HG03558 (cell line): ENCODE data around the gene BCDIN3D.

Source experiments
- ATAC-seq: cut with Tn5 transposase; IDR thresholded peaks from one replicate; pipeline ENCODE4 v1.9.1; 2021; ENCODE audit warnings: moderate number of reproducible peaks; ENCODE audit not compliant: unreplicated experiment; ENCODE audit errors: extremely low read depth

Gene BCDIN3D

DNA sequence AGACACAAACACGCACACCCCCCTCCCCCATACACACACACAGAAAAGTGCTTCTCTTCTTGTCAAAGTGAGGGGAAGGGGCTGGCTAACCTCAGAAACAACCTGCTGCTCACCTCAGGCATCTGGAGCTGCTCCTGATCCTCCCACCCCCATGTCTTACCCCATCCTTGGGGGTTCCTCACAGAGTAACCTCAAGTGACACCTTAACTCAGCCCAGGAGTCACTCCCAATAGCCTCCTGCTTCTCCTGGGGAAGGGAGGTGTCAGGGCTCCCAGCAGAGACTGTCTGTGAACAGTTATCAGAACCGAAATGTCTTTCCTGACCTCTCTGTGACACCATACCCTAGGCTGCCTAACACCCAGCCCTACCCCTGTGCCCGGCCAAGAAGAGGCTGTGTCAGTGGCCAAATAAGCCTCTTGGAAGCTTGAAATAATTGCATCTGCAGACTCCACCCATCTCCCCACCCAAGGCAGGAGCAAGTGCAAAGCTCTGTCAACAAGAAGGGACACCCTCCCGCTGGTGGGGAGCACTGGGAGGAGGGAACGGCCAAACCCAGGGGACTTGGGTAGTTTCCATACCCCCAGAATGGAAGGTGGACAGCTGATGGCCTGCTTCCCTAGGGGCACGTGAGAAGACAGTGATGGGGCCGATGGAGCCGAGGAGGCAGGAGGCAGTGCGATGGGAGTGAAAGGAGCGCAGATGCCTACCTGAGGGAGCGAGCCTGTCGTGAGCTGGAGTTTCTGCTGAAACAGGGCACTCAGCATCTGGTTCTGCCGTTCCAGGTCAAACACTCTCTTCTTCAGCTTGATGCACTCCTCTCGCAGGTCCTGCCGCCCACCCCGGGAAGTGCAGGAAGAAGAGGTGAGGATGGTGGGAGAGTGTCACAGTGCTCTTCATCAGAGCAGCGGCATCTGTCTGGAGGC is 41.5 kb downstream of the BCDIN3D start:
- no peak for ATAC-seq

DNA sequence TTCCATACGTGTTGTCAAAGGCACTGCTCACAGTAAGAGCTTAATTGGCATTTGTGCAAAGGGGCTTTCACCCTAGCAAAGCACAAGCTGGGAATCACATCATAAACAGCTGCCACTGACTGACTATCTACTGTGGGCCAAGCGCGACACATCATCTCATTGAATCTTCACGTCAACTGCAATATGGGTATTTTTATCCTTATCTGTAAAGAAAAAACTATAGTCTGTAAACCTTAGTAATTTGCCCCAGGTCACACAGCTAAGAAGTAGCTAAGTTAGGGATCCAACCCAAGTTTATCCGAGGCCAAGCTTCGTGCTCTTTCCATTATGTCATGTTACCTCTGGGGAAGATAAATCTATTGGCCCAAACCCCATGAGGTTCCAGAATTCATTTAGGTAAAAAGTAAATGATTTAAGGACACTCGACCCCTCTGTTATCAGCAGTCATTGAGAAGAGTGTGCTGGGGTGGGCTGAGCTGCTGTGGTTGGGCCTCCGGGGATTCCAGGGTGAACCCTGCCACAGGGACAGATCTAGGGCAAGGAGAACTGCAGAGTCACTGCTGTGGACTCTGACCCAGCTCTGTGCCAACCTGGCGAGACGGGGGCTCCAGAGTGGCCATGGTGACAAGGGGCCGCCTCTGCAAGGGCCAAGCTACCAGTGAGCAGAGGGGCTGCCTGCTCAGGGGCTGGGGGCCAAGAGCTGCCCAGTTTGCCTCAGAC is 42.3 kb downstream of the BCDIN3D start:
- ATAC-seq = no peak

DNA sequence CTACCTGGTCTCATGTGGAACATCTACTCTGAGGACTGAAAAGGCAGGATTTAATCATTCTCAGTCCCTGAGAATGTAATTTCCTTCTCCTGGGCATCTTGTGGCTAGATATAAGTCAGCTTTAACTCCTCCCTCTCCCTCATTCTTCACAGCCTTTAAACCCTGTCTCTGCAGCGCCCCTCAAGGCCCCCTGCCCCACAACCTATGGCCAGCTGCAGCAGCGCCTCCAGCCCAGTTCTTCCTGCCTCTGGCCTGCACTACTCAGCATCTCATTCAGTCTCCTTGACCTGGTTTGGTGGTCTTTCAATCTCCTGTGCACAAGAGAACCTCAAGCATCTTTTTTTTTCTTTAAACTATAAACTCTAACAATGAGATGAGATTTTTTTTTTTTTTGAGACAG is 44.0 kb downstream of the BCDIN3D start:
- no peak for ATAC-seq

DNA sequence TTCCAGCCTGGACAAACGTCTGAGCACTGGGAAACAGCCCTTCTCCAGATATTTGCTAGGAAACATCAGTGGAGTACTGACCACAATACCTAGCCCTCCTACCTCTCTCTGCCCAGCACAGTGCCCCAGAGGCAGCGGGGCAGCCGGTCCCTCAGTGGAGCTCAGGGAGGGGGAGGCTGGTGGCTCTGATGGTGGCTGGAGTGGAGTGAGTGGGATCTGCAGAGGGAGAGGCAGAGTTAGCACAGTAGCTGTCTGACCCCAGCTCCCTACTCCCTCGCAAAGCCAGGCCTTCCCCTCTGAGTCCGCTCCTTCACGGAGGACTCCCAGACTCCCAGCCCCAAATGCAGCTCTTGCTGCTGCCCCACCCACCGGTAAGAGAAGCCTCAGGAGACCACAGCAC is 44.7 kb downstream of the BCDIN3D start:
- ATAC-seq = no peak

DNA sequence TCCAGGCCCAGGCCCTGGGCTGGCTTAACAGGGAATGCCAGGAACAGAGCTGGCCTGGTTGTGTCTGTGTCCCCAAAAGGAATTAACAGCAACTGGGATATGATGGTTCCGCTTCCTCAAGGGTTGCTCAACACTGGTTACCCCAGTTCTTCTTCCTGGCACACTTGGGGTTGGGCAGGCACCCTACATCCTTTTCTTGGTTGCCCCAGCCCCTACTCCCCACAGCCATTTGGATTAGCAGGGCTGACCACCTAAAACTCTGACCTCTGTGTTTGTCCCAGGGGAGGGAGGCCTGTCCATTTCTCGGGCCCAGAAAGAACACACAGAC is 45.5 kb downstream of the BCDIN3D start:
- ATAC-seq = no peak

- no peak for ATAC-seq
Observed at GRCh38 chr12:49796606-49797448, 46.1 kb downstream of the BCDIN3D start.

DNA sequence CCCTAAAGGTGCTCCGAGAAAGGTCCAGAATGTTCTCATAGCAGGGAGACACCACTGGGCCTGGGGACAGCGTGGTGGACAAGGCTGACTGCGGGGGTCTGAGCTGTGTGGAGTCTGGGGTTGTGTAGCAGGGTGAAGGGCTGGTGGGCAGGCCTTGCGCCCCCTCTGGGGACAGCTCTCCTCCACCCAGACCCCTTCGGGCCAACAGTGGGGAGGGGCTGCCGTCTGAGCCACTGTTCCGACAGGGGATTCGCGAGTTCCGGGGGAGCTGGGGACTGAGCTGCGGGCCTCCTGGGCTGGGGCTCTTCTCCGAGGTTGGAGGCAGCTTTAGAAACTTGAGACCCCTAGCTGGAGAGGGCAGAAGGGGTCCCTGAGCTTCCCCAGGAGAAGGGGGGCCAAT is 46.8 kb downstream of the BCDIN3D start:
- ATAC-seq = no peak

DNA sequence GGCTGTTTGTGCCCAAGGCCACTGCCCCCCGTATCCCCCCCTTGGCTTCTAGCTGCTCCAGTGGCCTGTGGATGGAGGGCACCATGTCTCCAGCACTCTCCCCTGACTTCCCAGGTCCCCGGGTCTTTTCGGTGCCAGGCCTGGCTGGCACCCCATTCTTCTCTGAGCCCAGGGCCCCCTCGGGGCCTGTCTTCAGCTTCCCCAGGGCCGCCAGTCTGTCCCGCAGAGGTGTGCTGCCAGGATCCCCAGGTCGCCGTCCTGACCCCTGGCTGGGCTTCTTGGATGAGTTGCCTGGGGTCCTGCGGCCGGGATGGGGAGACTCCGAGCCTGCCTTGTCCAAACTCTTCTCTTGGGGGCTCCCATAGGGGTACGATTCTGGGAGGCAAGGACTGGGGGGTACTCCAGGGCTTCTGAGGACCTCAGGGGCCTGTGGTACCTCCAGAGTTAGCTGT is 47.2 kb downstream of the BCDIN3D start:
- ATAC-seq = no peak

DNA sequence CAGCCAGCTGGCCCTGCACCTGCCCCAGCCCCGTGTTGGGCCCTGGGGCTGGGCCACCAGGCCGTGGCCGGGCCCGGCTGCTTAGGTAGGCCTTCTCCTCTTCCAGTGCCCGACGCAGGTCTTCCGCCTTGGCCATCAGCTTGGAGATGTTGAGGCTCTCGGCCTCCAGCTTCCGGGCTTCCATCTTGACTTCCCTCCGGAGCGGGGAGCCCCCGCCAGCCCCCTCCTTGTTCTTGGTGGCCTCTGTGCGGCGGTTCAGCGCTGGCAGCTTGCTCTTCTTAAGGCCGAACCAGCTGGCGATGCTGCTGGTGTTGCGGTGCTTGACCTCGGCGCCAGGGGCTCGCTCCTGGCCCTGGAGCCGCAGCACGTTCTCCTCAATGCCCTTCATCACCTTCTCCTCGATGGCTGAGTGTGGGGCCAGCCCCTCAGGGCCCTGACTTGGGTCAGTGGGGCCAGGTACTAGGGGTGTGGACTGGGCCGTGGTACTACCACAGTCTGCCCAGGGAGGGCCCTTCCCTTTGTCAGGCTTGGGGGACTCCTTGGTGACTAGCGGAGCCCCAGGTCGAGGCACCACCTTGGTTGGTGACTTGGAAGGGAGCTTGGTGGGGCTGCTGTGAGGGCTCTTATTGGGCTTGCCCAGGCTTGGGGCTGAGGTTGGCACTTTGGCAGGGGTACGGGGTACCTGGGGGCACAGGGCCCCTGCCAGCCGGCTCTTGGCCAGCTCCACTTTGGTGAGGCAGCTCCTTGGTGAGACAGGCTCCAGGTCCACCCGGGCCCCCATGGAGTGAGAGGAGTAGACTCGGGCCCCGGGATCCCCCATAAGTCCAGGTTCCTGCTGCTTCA is 47.9 kb downstream of the BCDIN3D start:
- no peak for ATAC-seq

- ATAC-seq = no peak
Observed at GRCh38 chr12:49794021-49794420, 48.9 kb downstream of the BCDIN3D start.

DNA sequence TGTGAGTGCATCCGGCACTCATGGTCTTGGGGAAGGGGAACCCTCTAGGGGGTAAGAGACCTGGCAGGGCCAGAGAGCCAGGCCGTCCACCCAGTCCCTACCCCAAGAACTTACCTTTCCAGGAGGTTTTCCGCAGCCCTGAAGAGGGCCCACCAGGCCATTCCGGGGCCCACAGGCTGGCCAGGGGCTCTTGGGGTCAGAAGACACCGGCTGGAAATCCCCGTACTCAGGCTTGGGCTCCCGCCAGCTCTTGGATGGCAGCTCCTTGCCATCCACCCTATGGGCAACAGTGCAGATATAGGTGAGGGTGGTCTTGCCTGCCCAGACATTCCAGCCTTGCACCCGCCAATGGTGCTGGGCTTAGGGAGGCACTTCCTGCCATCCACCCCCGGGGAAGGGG is 49.3 kb downstream of the BCDIN3D start:
- no peak for ATAC-seq

- no peak for ATAC-seq
Observed at GRCh38 chr12:49792976-49793580, 49.8 kb downstream of the BCDIN3D start.

DNA sequence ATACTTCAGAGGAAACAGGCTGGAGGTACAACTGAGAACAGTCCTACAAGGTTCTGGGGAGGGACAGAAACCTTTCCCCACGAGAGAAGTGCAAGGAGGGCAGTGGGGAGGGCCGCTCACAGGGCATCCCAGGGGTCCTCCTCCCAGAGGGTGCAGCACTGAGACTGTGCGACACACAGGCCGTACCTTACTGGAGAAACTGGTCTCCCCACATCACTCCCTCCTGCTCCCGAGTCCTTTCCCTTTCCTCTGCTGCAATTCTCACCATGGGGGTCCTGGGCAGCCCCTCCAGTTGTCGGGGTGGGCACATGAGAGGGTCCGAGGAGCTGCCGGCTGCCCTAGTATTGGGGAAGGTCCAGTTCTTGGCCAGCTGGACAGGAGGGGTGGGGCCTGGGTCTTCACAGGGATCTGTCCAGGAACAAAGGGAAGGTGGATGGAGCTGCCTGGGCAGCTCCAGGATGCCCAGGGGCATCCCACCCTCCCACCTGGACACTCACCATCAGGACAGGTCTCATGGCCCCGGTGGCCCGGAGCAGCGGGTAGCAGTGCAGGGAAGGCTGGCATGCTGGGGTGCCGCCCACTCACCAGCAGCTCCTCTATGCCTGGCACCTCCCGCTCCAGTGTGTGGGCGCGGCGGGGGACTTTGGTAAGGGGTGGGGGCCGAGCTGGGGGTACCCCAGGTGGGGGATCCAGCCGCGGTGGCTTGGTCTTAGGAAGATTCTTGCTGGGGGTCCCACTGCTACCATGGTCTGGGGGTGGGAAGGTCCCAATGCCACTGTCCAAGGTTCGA is 50.5 kb downstream of the BCDIN3D start:
- ATAC-seq = no peak

- no peak for ATAC-seq
Observed at GRCh38 chr12:49791700-49792099, 51.2 kb downstream of the BCDIN3D start.

DNA sequence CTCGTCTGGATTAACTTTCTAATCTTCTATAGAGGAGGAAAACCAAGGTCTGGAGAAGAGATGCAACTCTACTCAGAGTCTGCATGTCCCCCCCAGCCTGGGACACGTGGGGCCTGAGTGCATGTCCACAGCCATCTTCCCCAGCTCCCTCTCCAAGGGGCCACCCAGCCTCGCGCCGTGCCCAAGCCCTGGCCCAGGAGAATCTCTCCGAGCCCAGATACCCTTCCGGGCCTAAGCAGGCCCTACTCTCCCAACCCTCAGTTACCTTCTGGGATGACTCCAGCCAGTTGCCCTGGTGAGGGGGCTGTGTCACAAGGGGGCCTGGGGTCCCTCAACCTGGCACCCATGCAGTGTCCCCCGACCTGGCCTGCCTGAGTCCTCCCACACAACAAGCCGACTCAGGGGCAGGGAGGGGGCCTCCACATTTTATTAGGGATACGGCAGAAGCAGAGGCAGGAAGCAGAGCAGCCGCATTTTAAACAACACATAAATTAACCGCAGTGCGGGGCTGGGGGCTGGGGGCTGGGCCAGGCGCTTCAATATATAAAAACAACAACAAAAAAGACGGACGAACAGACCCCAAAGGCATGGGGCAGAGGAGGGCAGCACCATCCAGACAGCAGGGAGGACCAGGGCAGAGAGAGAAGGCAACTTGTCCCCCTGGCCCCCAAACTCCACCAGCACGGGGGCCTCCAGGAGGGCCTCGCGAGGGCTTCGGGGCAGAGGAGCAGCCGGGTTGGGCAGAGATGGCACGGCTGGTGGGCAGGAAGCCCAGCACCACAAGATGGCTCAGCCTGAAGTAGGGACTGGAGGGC is 52.0 kb downstream of the BCDIN3D start:
- ATAC-seq = no peak

DNA sequence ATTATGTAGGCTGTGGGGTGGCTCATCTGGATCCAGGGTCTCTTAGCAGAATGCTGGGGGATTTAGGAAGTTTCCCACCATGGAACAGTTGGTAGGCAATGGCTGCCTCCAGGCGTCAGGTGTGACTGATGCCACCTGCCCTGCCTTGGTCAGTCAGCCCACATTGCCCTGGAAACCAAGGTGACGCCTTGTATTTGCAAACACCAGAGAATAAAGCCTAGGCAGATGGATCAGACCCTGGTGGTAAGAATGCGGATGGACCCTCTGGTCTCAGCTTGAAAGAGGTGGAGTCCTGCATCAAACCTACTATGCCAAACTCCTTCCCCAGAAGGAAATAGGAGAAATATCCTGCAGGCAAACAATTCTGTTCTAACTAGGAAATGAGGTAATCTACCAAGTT is 52.9 kb downstream of the BCDIN3D start:
- ATAC-seq = no peak

- ATAC-seq = no peak
Observed at GRCh38 chr12:49787672-49788071, 55.2 kb downstream of the BCDIN3D start.
